H1 (cell line): ENCODE data around the gene CCNY. TPM values are rescaled to one million over a fixed set of nuclear protein-coding genes. Genes with fewer than 3 reads are reported as not detected.

Source experiments
- CHD2 ChIP-seq: IDR thresholded peaks from 2 replicates; pipeline ENCODE4 v1.6.1; 2012; ENCODE audit warnings: low read length, improper control_type of control experiment
- EGR1 ChIP-seq: IDR thresholded peaks from 2 replicates; pipeline ENCODE4 v1.6.1; 2011; ENCODE audit warnings: low read depth, low read length, borderline replicate concordance
- GTF2F1 ChIP-seq: IDR thresholded peaks from 2 replicates; pipeline ENCODE4 v1.6.1; 2012; ENCODE audit warnings: low read depth, low read length, improper control_type of control experiment, borderline replicate concordance
- KDM4A ChIP-seq: IDR thresholded peaks from one replicate; pipeline ENCODE4 v1.7.1; 2012; ENCODE audit warnings: low read depth, mild to moderate bottlenecking, moderate library complexity, low read length, inconsistent platforms; ENCODE audit not compliant: severe bottlenecking
- RNF2 ChIP-seq: fragments of 200-900, 300-1000 bp; sonication (generic); IDR thresholded peaks from 2 replicates; pipeline ENCODE4 v1.7.1; 2016; ENCODE audit warnings: borderline replicate concordance, low read depth, mild to moderate bottlenecking, antibody characterized with exemption, low read length; ENCODE audit not compliant: poor library complexity, severe bottlenecking; ENCODE audit errors: missing control alignments
- SP1 ChIP-seq: IDR thresholded peaks from 2 replicates; pipeline ENCODE4 v1.6.1; 2011; ENCODE audit warnings: low read depth, low read length
- SRF ChIP-seq: IDR thresholded peaks from 2 replicates; pipeline ENCODE4 v1.6.1; 2011; ENCODE audit warnings: mild to moderate bottlenecking, low read depth, low read length, moderate library complexity
- TBP ChIP-seq: IDR thresholded peaks from 2 replicates; pipeline ENCODE4 v1.6.1; 2011; ENCODE audit warnings: low read depth, low read length, improper control_type of control experiment
- ZNF274 ChIP-seq: IDR thresholded peaks from 2 replicates; pipeline ENCODE4 v1.7.0; 2012; ENCODE audit warnings: low read length, borderline replicate concordance; ENCODE audit errors: extremely low read depth
- polyA plus RNA-seq, 7 experiments: library from polyadenylated mRNA; depleted of rRNA in 3 of 7; stranded (reverse) in 5 of 7; unstranded in 2 of 7; fragments of >200 nt in 5 of 7; fragments of 200-250 nt in 2 of 7; gene quantifications; 1 replicate in 5 of 7; 2 replicates in 1 of 7; 4 replicates in 1 of 7; pipeline versions ENCODE4 v1.2.1 to v1.2.3, GENCODE V29; 2011 to 2013; ENCODE audit warnings: missing spikeins in 2 of 7, mixed read lengths in 2 of 7
- total RNA-seq: library from RNA; stranded (reverse); fragmentation: NEBNext Ultra II Directional; extraction: Animal tissue kit (Norgen Biotek cat#: 25700); gene quantifications from 2 replicates; pipeline ENCODE4 v1.2.1, GENCODE V29; 2021

Gene CCNY
- total and polyA plus RNA-seq, 2 of the 8 experiments (the other 6 are each of a cell fraction or from before 2014, with no cell fraction given), result 25.3 to 68.2 TPM

DNA sequence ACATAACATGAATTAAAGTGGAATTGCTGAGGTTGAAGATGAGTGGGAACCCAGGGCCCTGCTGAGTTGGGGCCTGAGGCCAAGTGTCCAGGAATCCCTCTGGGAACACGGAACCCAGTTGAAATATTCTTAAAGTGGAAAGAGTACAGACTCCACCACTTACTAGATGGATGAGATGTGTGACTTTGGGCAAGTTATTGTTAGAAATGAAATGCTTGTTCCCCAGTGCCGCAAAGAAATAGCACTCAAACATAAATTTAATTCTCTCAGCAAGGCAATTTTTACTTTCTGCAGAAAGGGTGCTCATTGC lies 54.5 kb downstream of the CCNY start (continued):
- TF ChIP-seq EGR1 (no peak), TBP (no peak), SRF (no peak), GTF2F1 (no peak), KDM4A (no peak), RNF2 (no peak), SP1 (no peak), CHD2 (no peak), ZNF274 (no peak)
